GM21515 (cell line): ENCODE results near the gene TEX261.
"Not testable (repeated sequence)": the region's sequence is repeated elsewhere in the genome, so short reads cannot be mapped to it uniquely, and the experiment has no call there.

Experiments used
- ATAC-seq: cut with Tn5 transposase; IDR thresholded peaks from one replicate; pipeline ENCODE4 v1.9.1; 2021; ENCODE audit not compliant: unreplicated experiment

Gene TEX261

DNA sequence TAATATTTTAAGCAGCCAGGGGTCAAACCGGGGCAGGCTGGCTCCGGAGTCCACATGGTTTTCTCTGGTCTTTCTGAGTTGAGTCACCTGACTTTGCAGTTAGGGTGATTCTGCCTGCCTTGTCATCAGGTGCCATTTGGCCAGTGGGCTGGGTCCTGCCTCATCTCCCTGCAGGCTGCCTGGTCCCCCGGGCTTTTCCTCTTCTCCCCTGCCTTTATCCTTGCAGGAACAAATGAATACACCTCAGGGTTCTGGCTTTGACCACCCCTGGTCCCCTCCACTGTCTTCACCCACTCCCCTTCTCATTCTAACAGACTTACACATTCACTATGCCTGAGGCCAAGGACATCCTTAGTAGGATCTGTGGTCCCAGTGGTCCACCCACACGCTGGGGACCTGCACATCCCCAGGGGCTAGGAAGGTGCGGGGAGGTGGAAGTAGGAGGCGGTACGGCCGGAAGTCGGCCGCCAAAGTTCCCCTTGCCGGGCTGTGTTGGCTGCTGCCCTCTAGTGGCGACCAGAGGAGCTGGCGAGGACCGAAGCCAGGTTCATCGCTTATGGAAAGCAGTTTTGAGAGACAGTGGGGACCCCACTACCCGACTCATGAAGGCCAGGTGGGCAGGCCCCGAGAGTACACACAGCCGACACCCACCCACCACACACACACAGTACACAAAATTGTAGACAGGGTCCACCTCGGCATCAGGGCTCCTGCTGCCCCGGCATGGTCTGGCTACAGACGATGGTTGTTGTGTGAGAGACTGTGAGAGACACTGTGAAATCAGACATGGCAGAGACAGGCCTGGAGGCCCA, 6.3 kb upstream of the TEX261 start:
- ATAC-seq: peak; percentile 89

GRCh38 chr2:70999931-71000330, 5.3 kb upstream of the TEX261 start:
- ATAC-seq: not testable (repeated sequence)

DNA sequence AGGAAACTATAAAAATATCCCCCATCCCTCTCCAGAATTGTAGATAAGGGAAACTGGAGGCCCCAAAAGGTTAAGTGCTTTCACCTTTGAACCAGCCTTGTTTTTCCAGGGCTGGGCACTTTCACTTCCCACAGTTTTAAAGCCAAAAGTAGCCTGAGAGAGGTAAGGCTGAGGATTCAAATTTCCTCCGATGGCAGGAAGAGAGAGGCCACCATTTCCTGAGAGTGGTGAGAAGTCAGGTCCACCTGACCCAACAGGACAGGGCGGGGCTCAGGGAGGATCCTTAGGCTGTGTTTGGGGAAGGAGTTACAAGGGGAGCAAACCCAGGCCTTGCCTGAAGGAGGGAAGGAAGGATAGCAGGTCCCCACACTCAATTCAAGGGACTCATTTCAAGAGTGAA, 4.7 kb upstream of the TEX261 start:
- ATAC-seq: no peak

- not testable (repeated sequence) for ATAC-seq
These were observed 4.2 kb upstream of the TEX261 start for GRCh38 chr2:70998885-70999284.

- peak; percentile 33 for ATAC-seq
These were observed 705 bp upstream of the TEX261 start for GRCh38 chr2:70995426-70995729.

GRCh38 chr2:70994009-70994698, 519 bp downstream of the TEX261 start:
- ATAC-seq: peak; percentile 30

- ATAC-seq: no peak
These were observed 1.5 kb downstream of the TEX261 start for GRCh38 chr2:70992945-70993853.

DNA sequence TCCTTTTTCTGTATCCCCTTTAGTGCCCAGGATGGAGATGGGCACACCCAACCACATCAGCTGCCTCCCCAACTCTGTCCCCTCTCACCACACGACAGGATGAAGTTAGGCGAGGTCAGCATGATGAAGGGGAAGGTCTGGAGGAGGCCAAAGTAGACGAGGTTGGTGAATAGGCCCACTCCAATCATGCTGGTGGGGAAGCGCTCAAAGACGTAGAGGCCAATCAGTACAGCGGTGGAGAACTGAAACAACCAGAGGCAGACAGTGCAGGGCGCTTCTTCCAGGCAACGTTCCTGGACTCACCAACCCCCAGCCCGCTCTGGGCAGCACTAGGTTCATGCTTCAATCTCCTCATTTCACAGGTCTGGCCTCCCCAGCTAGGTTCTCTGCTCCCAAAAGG, 2.9 kb downstream of the TEX261 start:
- no peak for ATAC-seq

DNA sequence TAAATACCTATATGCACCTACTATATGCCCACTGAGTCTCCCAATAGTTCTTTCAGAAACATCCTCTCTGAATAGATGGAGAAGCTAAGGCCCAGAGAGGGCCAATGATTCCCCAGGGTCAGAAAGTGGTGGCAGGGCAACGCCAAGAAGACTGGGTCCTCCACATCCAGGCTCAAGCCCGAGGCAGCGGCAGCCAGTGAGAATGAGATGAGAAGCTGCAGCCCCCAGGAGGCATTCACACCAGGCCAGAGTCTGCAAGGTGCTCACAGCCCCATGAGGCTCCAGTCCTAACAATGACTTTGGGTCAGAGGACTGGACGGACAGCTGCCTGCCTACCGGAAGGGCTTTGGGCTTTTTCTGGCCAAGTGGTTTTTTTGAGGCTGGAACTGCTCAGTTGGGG, 3.5 kb downstream of the TEX261 start:
- ATAC-seq: no peak

GRCh38 chr2:70990216-70990615, 4.5 kb downstream of the TEX261 start:
- no peak for ATAC-seq

DNA sequence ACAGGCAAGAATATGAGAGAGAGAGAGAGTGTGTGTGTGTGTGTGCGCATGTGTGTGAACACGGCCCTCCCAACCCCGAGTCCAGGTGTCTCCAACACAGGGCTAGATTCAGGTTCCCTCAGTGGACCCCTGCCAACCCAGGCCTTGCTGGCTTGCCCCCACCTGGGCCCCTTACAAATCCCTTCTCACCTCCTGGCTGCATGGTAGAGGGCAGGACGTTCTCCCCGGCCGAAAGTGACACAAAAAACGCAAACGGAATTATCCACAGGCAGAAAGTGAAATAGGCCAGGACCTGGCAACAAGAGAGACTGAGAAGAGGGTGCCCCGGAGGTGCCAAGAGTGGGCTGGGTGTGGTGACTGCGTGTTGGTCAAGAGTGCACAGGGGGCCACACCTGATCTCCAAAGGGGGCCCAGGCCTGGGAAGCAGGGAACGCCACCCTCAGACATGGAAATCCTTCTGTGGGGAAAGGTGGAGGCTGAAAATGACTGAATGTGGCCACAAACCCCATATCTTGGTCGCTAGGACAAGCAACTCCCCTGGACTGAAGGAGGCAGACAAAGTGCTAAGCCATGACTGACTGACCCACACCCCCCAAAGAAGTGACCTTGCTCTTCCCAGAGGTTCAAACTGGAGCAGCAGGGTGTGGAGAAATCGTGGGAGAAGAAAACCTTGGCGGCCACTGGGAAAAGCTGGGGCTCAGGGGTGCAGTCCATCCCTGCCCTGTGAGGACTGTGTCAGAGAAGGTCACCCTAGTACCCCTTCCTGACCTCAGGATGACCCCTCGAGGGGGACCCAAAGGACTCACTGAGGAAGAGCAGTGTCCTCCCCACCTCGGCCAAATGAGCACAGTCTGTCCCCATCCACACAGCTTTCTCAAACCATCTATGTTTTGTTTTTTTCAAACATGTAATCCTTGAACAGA, 5.7 kb downstream of the TEX261 start:
- no peak for ATAC-seq

DNA sequence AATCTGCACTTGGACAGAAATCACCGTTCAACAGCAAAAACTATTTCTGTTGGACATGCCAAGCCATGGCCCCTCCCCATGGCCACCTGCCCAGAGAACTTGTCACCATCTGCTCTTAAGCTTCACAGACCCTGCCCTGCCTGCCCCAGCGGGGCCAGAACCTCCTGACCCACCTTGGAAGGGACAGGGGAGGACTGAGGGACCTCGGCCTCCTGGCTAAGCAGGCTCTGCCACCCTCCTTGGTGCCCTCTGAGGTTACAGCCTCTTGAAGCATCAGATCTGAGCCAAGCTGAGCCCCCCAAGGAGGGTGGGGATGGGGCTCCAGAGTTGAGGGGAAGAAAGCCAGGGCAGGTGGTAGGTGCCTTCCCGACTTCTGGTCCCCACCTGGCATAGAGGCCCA, 6.5 kb downstream of the TEX261 start:
- ATAC-seq: no peak

GRCh38 chr2:70987386-70987785, 7.3 kb downstream of the TEX261 start:
- ATAC-seq: no peak

GRCh38 chr2:70986499-70987189, 8.0 kb downstream of the TEX261 start:
- no peak for ATAC-seq

DNA sequence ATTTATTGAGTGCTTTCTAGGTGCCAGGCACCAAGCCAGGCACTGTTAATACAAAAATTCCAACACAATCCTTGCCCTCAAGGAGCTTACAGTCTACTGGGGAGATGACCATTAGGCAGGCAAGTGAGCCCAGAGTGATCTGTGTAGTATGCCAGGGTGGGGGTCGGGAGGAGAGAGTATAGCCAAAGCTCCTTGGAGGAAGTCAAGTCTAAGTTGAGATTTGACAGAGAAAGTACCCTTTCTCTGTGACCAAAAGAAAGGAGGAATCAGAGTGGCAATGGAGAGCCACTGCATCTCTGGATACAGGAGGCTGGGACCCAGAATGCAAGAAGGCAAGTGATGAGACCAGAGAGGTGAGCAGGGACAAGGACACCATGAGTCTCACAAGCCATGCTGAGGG, 8.7 kb downstream of the TEX261 start:
- ATAC-seq: no peak

DNA sequence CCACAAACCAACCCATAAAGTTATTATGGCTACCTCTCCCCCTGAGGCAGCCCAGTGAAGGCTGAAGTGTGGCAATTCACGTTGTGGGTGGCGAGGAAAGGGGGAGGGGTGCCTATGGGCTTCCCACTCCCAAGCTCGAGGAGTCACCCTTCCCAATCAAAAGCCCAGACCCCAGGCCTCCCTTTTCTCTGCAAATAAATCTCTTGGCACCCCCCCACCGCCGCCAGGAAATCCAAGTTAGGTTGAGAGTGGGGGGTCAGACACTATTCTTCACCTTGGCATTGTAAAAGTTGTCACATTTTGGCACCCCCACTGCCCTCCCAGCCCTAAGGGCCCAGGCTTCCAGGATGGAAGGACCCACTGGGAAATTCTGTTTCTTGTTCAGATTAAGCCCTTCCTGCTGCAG, 9.4 kb downstream of the TEX261 start:
- no peak for ATAC-seq

DNA sequence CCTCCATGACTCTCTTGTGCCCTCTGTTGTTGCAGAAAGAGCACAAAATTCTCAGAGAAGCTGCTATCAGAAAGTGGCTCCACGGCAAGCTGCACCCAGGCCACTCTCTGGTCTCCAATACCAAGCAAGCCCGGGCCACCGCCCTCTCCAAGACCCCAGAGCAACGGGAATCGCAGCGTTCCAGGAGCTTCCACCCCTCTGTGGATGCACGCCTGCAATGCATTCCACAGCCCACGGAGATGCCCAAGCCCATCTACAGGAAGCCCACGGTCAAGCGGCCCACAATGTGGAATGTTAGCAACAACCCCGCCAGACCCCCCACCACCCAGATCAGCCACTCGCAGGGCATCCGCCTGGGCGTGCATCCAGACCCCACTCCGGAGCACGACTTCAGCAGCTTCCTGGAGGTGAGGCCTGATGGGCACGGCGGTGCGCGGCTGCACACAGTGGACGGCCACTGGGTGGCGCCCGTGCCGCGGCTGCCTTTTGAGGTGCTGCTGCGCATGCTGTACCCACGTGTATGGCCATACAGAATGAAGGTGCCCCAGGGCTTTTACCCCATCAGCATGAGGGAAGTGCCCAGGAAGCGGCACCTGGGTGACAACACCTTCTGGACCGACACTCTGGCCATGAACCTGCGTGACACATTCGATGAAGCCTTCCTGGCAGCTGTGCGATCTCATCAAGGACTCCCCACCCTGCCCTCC, 9.9 kb downstream of the TEX261 start:
- peak; percentile 95 for ATAC-seq

- no peak for ATAC-seq
These were observed 10.5 kb downstream of the TEX261 start for GRCh38 chr2:70984228-70984575.

GRCh38 chr2:70983506-70984227, 11.0 kb downstream of the TEX261 start:
- ATAC-seq: no peak
